ENCODE data around the gene CDHR1. TPM values are rescaled to one million over a fixed set of nuclear protein-coding genes. Genes with fewer than 3 reads are reported as not detected.

Gene CDHR1
- total and polyA plus RNA-seq, 2 donors (not counting 1 experiment from before 2014, with no cell fraction given) = 0.05 TPM; not detected in 1

- TF ChIP-seq EZH2 (IDR thresholded peaks at IDR 0.05; ENCODE audit: low read length, missing control alignments) = no peak
- no peaks in the 10 kb centered on the region for H3K9me3 ChIP-seq (ENCODE audit: control insufficient read depth, insufficient read depth, low read depth, low read length)
- no peaks in the 10 kb centered on the region for H3K4me1 ChIP-seq (ENCODE audit: control insufficient read depth, extremely low read depth, insufficient read depth, low read length)
- no peak overlapping the region for H3K27ac ChIP-seq (ENCODE audit: insufficient read depth, low read length)
- H3K4me2 ChIP-seq (ENCODE audit: extremely low read depth, insufficient read depth, low read length) = no peak overlapping the region
- H3K36me3 ChIP-seq (ENCODE audit: control insufficient read depth, insufficient read depth, low read length) = no peaks in the 10 kb centered on the region
- peaks cover 35% of the 10 kb centered on the region for H3K27me3 ChIP-seq (ENCODE audit: control insufficient read depth, insufficient read depth, low read length)
- no peak for DNase-seq (ENCODE audit: low read depth in 2 of 2)
- H3K79me2 ChIP-seq (ENCODE audit: control insufficient read depth, insufficient read depth, low read length) = no peaks in the 10 kb centered on the region
- H3K9ac ChIP-seq (ENCODE audit: insufficient read depth, low read length) = no peak overlapping the region
- no peak overlapping the region for H2AFZ ChIP-seq (ENCODE audit: low read length)
- peak overlapping the region in 1 of 4 experiments; percentile 14 for H3K4me3 ChIP-seq (replicated peaks in 1 of 4; ENCODE audit: control extremely low read depth in 1 of 4, insufficient read depth in 1 of 4, low read depth in 3 of 4, low read length in 4 of 4)
- no peaks in the 10 kb centered on the region for H4K20me1 ChIP-seq (ENCODE audit: control insufficient read depth, extremely low read depth, insufficient read depth, low read length)
These were observed 402 bp upstream of the CDHR1 start for GRCh38 chr10:84193846-84194423.

GRCh38 chr10:84195044-84195830 lies 900 bp downstream of the CDHR1 start:
- Histone ChIP-seq H4K20me1 (ENCODE audit: control insufficient read depth, extremely low read depth, insufficient read depth, low read length) (no peaks in the 10 kb centered on the region), H3K27me3 (ENCODE audit: control insufficient read depth, insufficient read depth, low read length) (peaks cover 35% of the 10 kb centered on the region), H3K79me2 (ENCODE audit: control insufficient read depth, insufficient read depth, low read length) (no peaks in the 10 kb centered on the region), H3K4me1 (ENCODE audit: control insufficient read depth, extremely low read depth, insufficient read depth, low read length) (no peaks in the 10 kb centered on the region), H3K4me3 (replicated peaks in 1 of 4; ENCODE audit: control extremely low read depth in 1 of 4, insufficient read depth in 1 of 4, low read depth in 3 of 4, low read length in 4 of 4) (no peak overlapping the region), H3K27ac (ENCODE audit: insufficient read depth, low read length) (no peak overlapping the region), H2AFZ (ENCODE audit: low read length) (no peak overlapping the region), H3K4me2 (ENCODE audit: extremely low read depth, insufficient read depth, low read length) (no peak overlapping the region), H3K9ac (ENCODE audit: insufficient read depth, low read length) (no peak overlapping the region), H3K36me3 (ENCODE audit: control insufficient read depth, insufficient read depth, low read length) (no peaks in the 10 kb centered on the region), H3K9me3 (ENCODE audit: control insufficient read depth, insufficient read depth, low read depth, low read length) (no peaks in the 10 kb centered on the region)
- DNase-seq (ENCODE audit: low read depth in 2 of 2) = no peak
- peak; percentile 80 for TF ChIP-seq EZH2 (IDR thresholded peaks at IDR 0.05; ENCODE audit: low read length, missing control alignments)
- no peak for TF ChIP-seq CTCF (conservative IDR thresholded peaks at IDR 0.05 in 1 of 2, IDR thresholded peaks at IDR 0.05 in 1 of 2; ENCODE audit: low read depth in 1 of 2, low read length in 2 of 2)

- Histone ChIP-seq H3K4me2 (ENCODE audit: extremely low read depth, insufficient read depth, low read length) (no peak overlapping the region), H3K9ac (ENCODE audit: insufficient read depth, low read length) (no peak overlapping the region), H2AFZ (ENCODE audit: low read length) (no peak overlapping the region), H3K4me3 (replicated peaks in 1 of 4; ENCODE audit: control extremely low read depth in 1 of 4, insufficient read depth in 1 of 4, low read depth in 3 of 4, low read length in 4 of 4) (no peak overlapping the region), H3K4me1 (ENCODE audit: control insufficient read depth, extremely low read depth, insufficient read depth, low read length) (no peaks in the 10 kb centered on the region), H3K9me3 (ENCODE audit: control insufficient read depth, insufficient read depth, low read depth, low read length) (no peaks in the 10 kb centered on the region), H3K27me3 (ENCODE audit: control insufficient read depth, insufficient read depth, low read length) (peaks cover 35% of the 10 kb centered on the region), H3K27ac (ENCODE audit: insufficient read depth, low read length) (no peak overlapping the region), H4K20me1 (ENCODE audit: control insufficient read depth, extremely low read depth, insufficient read depth, low read length) (no peaks in the 10 kb centered on the region), H3K79me2 (ENCODE audit: control insufficient read depth, insufficient read depth, low read length) (no peaks in the 10 kb centered on the region), H3K36me3 (ENCODE audit: control insufficient read depth, insufficient read depth, low read length) (no peaks in the 10 kb centered on the region)
- TF ChIP-seq CTCF (conservative IDR thresholded peaks at IDR 0.05 in 1 of 2, IDR thresholded peaks at IDR 0.05 in 1 of 2; ENCODE audit: low read depth in 1 of 2, low read length in 2 of 2) = no peak
- TF ChIP-seq EZH2 (IDR thresholded peaks at IDR 0.05; ENCODE audit: low read length, missing control alignments) = no peak
- no peak for DNase-seq (ENCODE audit: low read depth in 2 of 2)
These were observed 1.7 kb downstream of the CDHR1 start for GRCh38 chr10:84196083-84196482.
